Left kidney (tissue), 2 donors: Measurements from ENCODE around the gene AHSG. TPM values are rescaled to one million over a fixed set of nuclear protein-coding genes. Genes with fewer than 3 reads are reported as not detected.

ENCODE experiments used
- DNase-seq: peaks from one replicate; pipeline ENCODE4 v3.0.0-alpha.2; 2013
- polyA plus RNA-seq: library from polyadenylated mRNA; unstranded; fragments of 120-200 nt; gene quantifications from one replicate; pipeline ENCODE4 v1.2.1, GENCODE V29; 2013; ENCODE audit not compliant: insufficient read length

The AHSG gene
- polyA plus RNA-seq, 1 donor, result 0.62 TPM

- DNase-seq, result no peak
These were observed 20.2 kb upstream of the AHSG start for GRCh38 chr3:186592682-186593081.

DNA sequence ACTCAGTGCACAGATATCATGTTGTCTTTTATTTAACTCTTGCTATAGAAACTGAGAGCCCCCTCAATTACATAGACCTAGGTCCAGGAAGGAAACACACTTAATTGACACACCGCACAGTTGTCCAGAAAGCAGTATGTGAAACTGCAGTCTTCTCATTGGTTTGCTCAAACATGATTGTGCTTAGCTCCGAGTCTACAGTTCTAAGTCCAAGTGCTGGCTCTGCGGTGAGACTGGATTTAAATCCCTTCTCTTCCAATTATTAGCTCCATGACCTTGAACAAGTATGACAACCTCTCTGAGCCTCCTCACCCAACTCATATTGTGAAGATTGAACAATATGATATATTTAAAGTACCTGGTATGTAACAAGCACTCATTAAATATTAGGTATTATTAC is 19.0 kb upstream of the AHSG start:
- no peak for DNase-seq

DNA sequence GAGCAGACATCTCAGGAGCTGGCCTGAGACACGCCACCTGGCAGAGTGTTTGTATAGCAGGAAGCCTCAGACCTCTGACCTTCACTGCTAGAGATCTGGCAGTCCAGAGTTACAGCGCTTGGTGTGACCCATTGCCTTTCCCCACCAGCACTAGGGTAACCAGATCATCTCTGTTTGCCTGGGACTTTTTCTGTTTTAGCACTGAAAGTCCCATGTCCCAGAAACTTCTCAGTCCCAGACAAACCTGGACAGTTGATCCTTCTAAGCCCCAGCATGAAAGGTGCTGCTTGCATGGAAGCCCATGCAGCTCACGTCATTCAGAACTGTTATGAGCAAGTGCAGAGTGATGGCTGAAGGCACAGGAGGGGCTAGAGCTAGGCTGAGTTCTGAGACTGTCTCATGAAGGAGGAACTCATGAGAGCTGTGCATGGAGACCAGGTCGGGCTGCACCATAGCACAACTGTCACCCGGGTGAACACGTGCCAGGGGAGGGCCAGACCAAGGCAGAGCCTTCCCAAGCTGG is 18.2 kb upstream of the AHSG start:
- no peak for DNase-seq

GRCh38 chr3:186596568-186597287 is 16.1 kb upstream of the AHSG start:
- DNase-seq, result no peak

DNA sequence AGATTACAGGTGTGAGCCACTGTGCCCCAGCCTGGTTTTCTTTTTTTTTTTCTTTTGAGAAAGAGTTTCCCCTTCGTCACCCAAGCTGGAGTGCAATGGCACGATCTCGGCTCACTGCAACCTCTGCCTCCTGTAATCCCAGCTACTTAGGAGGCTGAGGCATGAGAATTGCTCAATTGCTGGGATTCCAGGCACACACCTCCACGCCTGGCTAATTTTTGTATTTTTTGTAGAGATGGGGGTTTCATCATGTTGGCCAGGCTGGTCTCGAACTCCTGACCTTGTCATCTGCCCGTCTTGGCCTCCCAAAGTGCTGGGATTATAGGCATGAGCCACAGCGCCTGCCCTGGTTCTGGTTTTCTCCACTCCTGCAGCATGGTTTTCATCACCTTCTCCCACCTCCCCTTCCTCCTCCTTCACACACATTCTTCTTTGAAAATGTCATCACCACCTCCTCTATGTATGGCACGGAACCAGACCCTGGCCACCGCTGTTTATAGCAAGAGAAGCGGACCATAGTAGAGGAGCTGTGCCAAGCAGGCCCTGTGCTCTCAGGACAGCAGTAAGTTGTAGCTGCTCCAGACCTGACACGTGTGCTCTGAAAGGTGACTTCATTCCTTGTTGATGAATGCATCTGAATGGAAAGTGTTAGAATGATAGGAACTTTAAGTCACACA is 14.6 kb upstream of the AHSG start:
- no peak for DNase-seq

DNA sequence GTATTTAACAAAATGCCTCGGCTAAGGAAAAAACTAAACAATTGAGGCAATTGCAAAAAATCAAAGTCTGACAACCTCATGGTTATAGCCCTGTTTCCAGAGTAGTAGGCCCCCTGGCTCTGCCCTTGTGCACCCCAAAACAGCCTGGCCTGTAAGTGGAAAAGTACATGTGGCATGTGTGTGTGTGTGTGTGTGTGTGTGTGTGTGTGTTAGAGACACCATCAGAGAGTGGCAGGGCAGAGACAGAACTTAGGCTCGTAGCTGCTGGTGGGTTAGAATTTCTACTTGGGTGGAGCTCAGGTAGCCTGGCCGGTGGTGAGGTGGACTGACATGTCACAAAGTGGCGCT is 14.1 kb upstream of the AHSG start:
- DNase-seq, result no peak

DNA sequence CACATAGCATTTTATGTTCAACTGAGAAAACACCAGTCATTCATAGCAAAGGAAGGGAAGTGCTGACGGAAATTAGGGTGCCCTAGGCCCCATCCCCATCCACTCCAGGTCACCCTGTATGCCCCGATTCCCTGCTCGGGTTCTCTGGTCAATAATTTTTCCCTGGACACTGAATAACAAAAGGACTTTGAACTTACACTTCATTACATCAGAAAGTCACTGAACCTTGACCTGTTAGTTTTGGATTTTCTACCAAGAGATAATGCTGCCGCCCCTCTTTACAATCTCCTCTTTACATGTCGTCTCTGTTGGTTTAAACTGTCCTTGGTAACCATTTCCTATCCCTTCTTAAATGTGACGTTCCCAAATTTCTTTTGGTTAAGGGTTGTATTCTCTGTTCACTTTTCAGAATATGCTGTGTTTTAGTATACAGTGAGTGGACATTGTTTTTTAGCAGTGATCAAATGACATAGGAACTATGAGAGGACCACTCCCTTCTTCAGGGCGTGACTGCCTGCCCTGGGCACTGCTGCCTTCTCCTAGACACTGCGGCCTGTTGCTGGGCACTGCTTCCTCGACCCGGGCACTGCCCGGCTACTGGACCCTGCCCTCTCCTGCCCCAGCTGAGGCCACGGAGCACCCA is 13.6 kb upstream of the AHSG start:
- DNase-seq, result no peak

- DNase-seq, result no peak
These were observed 13.1 kb upstream of the AHSG start for GRCh38 chr3:186599785-186600166.

DNA sequence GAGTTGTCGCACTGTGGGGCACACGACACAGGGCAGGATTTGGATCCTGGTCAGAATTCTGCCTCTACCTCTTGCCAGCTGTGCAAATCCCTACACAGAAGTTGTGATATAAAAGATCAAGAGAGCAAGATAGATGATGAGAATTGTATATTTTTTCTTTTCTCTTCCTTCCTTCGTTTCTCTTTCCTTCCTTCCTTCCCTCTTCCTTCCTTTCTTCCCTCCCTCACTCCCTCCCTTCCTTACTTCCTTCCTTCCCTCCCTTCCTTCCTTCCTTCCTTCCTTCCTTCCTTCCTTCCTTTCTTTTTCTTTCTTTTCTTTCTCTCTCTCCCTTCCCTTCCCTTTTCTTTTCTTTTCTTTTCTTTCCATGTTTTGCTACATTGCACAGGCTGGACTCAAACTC is 12.0 kb upstream of the AHSG start:
- no peak for DNase-seq

DNA sequence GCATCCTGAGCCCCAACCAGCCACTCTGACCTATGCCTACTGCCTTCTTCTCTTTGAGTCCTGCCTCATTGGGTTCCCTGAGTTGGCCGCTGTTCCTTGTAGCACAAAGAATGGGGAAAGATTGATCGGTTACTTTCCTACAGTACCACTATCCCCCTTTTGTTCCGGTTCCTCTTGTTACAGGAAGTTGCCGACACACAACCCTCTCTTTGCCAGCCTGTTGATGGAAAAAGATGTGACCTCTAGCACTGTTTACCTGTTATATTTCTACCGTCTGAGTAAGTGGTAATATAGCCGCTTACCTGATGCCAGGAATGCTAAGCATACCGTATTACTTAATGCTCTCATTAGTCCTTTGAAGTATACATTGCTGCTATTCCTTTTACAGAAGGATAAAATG is 9.7 kb upstream of the AHSG start:
- DNase-seq, result no peak

DNA sequence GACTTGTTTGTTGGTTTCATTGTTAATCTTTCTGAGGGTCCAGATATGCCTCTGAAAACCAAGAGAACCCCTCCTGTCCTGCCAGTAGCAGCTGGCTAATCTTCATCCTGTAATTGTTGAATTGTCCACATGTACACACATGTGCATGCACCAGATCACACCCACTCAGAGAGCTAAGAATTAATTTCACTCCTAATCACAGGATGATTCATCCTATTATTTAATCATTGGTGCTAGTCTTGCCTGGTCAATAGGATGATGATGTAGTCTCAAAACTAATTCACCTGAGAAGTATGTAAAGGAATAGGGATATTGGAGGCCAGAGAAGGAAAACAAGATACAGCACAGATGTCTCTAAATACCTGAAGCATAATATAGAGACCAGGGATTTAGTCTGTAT is 7.8 kb upstream of the AHSG start:
- DNase-seq, result no peak

DNA sequence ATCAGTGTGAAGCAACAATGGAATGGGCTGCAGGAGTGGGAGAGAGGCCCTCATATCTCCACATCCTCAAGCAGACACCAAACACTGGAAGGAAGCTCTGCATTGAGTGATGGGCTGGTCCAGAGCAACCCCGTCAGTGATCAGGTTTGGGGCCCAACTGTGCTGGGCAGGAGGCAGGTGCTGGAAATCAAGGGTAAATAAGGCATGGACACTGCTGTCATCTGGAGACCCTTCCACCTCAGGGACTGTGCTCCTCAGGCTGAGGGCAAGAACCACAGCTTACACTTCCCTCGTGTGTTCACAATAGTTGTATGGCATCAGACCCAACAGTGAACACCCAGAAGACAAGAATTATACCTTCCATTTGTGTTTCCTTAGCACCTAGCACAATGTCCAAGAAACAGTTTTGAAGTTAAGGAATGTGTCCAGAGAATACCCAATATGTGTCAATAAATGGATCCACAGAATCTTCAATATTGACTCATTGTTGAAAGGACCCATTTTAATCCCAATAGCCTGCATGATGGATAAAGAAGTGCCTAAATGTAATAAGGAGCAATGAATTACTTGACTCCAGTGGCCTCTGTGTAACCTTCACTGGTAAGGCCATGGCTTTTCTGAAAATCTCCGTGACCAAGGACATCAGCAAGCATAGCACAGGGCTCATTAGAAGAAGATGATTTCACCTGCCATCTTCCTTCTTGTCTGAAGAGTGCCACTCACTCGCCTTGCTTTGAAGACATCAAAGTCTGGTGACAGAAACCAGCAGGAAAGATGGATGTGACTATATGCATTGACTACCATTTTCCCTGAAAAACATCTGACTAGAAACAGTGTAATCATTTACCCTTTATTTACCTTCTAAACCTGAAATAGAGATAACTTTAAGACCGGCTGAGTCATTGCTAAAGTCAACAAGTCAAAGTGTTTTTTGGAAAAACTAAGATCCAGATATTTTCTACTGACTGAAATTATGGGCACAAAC is 7.0 kb upstream of the AHSG start:
- no peak for DNase-seq

GRCh38 chr3:186608624-186609215 is 4.1 kb upstream of the AHSG start:
- no peak for DNase-seq

GRCh38 chr3:186609247-186609868 is 3.5 kb upstream of the AHSG start:
- no peak for DNase-seq

DNA sequence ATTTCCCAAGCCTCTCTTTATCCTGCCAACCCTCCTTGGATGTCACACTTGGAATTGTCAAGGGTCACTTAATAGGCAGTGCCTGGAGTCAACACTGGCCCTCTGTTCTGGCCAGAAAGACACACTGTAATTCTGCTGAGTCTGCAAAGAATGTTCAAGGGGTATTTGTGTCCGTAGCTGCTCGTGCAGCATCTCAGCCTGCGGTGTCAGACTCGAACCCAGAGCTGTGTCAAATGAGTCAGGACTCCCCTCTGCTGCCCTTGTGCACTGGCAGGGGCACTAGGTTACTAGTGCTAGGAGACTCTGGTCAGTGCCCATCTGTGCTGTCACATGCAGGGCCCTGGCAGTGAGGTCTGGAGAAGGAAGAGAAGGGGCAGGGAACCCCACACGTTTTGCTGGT is 795 bp upstream of the AHSG start:
- DNase-seq, result no peak

DNA sequence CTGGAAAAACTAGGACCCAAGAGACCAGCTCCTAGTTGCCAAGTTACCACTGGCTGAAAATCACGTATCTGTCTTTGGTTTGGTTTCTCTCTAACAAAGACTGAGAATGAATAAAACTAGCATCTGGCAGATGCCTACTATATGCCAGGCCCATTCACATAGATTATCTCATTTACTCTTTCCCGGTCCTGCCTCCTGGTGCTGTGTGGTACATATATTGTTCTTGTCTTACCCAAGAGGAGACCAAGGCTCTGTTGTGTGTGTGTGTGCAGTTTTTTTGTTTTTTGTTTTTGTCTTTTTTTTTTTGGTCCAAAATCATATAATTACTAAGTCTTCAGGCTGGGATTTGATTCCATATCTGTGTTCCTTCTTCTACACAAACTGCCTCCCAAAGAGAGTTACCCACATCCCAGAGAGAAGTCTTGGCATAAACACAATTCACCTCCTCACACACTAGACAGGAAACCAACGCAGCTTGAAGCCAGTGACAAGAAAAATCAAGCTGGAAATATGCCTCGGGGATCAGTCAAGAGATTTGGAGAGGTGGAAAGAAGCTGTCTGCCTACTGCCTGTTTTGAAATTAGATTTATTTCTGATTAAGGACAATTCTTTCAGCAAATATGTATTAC is 891 bp downstream of the AHSG start:
- no peak for DNase-seq

DNA sequence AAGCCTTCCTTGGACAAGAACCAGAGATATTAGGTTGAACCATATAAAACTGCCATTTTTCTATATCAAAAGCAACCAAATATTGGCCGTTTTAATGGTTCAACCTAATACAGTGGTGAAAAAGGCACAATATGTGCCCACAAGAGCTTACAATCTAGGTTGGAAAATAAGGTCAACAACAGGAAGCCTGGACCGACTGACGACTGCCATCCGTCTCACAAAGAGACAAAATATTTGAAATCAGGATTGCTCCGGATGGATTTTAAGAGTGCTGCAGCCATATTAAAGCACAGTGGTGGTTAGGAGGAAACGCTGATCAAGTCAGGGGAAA is 1.4 kb downstream of the AHSG start:
- DNase-seq, result no peak

- peak; percentile 80 for DNase-seq
These were observed 2.0 kb downstream of the AHSG start for GRCh38 chr3:186614597-186615483.

DNA sequence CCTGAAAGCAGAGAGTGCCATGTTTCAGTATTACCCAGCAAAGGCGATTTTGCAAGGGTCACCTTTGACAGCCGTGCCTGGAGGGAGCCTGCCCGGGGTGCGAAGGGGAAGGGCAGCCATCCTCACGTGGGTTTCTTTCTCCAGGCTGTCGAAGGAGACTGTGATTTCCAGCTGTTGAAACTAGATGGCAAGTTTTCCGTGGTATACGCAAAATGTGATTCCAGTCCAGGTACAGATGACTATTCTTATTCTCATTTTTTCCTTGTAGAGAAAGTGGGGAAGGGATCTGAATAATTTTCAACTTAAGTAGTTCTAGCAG is 3.4 kb downstream of the AHSG start:
- DNase-seq, result no peak
